GM10847 (cell line): Measurements from ENCODE around the gene UBE2S.

Source experiments
- POLR2A ChIP-seq: IDR thresholded peaks from 2 replicates; pipeline ENCODE4 v1.6.1; 2011; ENCODE audit not compliant: insufficient read length; ENCODE audit errors: extremely low read depth

UBE2S gene

DNA sequence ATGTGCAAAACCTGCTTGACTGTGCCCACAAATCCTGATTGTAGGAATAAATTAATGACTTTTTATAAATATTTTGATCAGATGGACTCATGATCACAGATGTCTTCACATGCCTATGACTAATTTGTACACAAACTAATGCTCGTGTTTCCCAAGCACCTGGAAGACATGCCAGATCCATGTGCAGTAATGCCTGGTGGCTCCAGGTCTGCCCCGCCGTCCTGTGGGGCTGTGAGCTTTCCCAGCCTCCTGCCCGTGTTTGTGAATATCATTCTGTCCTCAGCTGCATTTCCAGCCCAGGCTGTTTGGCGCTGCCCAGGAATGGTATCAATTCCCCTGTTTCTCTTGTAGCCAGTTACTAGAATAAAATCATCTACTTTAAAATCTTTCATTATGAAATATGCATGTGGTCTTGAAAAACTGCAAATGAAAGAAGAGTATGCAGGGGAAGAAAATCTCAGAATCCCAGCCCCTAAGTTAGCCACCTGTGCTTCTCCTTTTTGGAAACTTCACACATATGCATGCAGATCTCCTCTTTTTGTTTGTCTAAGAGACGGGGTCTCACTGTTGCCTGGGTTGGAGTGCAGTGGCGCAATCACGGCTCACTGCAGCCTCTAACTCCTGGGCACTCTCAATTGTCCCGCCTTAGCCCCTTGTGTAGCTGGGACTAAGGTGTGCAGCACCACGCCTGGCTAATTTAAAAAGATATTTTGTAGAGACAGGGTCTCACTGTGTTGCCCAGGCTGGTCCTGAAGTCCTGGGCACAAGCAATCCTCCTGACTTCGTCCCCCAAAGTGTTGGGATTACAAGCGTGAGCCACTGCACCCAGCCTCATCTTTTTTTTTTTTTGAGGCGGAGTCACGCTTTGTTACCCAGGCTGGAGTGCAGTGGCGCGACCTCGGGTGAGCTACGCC is 15.6 kb downstream of the UBE2S start:
- TF ChIP-seq POLR2A, result no peak

DNA sequence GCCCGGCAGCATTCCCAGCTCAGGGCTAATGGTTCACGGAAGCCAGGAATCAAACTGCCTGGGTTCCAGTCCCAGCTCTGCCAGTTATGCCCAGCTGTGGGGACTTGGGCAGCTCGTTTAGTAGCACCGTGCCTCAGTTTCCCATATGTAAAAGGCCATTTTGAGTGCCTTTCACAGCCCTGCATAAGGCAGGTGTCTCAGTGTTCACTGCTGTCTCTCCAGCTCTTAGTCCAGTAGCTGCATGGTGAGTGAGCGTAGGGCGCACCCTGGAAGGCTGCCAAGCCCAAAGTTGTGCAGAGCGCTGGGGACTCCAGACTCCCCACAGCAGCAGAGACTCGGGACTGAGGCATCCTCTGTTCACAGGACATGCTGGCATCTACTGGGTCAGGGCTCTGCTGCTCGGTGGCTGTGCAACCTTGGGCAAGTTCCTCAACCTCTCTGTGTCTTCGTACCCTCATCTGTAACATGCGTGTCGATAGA is 16.4 kb downstream of the UBE2S start:
- no peak for TF ChIP-seq POLR2A

DNA sequence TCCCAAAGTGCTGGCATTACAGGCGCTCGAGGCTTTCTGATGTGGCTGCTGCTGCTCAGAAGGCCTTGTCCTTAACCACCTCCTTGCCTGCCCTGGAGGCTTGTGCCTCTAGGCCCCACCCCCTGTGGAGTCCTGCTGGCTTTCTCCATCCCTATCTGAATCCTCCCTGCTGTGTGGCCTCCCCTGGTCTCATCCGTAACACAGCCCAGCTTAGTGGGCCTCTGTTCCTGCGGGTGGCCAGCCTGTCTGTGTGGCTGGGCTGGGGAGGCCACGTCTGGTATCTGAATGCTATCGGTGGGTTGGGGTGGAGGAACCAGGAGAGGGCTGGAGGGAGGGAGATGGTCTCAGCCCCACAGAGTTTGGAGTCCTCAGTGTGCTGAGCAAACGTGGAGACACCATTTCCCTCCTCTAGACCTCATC is 17.1 kb downstream of the UBE2S start:
- TF ChIP-seq POLR2A, result no peak

DNA sequence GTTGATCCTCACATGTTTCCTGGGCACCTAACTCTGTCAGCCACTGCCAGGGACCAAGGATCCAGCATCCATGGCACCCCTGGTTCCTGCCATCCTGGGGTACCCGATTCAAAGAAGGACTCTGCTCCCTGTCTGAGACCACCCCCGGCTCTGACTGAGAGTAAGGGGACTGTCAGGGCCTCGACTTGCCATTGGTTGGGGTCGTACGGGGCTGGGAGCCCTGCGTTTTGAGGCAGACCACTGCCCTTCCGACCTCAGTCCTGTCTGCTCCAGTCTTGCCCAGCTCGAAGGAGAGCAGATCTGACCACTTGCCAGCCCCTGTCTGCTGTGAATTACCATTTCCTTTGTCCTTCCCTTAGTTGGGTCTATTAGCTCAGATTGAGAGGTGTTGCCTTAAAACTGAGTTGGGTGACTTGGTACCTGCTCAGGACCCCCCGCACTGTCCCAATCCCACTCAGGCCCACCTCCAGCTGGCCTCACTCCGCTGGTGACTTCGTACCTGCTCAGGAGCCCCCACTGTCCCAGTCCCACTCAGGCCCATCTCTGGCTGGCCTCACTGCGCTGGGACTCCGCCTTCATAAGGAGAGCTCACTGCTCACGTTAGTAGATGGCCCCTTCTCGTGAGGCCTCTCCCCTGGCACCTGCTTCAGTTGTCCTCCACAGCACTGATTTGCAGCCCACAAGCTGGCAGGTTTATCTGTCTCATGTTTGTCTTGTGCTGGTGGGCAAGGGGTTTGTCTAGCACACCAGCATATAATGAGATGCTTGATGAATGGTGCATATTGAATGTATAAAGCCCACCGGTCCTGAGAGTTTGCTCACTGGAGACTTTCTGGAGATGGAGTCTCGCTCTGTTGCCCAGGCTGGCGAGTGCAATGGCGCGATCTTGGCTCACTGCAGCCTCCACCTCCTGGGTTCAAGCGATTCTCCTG is 17.9 kb downstream of the UBE2S start:
- TF ChIP-seq POLR2A, result peak; percentile 16

DNA sequence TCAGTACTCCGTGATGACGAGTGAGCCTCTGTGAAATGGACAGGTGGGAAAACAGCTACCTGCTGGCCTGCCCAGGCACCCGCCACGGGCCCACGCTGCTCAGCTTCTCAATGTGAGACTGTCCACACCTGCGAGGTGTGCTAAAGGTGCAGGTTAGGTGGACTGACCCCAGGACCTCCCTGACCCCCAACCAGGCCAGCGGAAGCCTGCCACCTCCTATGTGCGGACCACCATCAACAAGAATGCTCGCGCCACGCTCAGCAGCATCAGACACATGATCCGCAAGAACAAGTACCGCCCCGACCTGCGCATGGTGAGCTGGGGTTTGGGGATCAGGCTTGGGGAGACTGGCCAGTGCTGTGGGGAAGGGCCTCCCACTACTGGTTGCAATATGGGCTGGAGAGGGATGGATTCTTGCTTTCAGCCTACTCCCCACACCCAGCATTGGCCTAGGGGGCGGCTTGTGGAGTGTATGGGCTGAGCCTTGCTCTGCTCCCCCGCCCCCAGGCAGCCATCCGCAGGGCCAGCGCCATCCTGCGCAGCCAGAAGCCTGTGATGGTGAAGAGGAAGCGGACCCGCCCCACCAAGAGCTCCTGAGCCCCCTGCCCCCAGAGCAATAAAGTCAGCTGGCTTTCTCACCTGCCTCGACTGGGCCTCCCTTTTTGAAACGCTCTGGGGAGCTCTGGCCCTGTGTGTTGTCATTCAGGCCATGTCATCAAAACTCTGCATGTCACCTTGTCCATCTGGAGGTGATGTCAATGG is 19.7 kb downstream of the UBE2S start:
- no peak for TF ChIP-seq POLR2A

DNA sequence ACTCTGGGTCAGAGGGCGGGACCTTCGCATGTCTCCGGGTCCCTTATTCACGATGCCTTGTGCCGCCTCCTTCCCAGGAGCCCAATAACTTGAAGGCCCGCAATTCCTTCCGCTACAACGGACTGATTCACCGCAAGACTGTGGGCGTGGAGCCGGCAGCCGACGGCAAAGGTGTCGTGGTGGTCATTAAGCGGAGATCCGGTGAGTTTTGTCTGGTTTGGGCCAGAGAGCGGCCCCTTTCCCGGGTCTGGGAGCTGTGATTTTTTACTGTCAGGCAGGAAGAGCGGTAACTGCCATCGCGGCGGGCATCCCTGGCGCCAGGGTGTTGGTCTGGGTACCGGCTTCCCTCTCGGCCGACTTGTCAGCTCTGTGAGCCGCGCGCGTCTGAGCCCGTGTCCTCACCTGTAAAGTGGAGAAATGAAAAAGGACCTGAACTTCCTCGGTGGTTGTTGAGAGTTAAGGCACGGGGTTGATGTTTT is 21.1 kb downstream of the UBE2S start:
- TF ChIP-seq POLR2A, result no peak

DNA sequence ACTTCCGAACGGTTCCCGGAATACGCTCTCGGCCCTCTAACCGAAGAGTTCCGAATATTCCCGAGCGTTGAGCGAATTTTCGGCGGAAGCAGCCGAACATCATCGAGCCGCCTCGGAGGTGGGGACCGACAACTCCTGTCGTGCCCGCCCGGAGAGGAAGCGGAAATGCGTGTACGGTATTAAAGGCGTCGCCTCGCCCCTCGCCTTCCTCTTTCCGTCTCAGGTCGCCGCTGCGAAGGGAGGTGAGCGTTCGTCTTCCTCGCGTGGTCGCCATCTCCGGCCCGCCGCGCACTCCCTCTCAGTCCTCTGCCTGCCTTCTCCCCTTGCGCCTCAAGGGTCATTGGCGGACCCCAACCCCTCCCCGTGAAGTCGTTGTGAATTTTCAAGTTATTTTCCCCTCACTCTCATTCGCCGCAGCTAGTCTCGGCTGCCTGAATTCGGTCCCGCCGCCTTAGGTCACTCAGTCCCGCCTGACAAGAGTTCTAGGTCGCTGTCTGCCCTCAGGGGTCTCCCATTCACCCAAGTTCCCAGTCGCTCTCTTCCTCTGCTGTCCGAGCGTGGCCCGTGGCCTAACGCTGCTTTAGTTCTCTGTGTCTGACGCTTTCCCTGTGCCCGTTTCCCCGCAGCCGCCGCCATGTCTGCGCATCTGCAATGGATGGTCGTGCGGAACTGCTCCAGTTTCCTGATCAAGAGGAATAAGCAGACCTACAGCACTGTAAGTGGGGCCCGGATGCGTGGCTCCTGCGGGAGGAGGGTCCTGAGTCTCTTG is 21.7 kb downstream of the UBE2S start, which contains the start of gene RPL28:
Gene RPL28 (plus strand): TSS at position 209 of the 769 bp plus-strand sequence. CDS start 426 bp downstream, at position 635.
- peak; percentile 99 for TF ChIP-seq POLR2A

DNA sequence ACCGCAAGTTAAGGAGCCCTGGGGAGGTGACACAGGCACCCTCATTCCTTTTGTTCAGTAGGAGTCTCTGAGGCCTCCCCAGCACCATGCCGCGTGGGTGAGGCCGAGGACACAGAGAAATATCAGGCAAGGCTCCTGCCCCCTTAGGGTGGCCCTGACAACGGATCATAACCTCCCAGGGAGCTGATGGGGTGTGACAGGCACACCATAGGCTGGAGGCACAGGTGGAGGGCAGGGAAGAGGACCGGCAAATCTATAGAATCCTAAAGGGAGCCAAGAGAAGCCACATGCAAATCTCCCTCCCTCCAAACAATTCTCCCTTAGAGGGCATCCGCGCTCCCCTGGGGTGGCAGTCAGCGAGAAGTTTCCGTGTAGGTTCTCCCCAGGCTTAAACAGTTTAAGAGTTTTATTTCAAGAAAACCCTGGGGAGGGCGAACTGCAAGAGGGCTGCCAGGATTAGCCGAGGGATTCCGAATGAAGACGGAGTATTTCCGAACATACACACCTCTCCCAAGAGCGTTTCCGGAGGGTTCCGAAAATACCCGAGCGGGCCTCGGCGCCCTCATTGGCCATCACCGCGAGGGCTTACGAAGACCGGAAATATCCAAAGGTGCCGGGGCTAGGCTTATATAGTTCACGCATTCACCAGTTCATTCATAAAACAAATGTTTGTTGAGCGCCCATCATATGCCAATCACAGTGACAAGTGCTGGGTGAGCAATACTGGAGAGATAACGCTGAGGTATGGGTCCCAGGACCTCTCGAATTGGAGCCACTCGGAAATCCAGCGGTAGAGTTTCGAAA is 22.5 kb downstream of the UBE2S start:
- no peak for TF ChIP-seq POLR2A

DNA sequence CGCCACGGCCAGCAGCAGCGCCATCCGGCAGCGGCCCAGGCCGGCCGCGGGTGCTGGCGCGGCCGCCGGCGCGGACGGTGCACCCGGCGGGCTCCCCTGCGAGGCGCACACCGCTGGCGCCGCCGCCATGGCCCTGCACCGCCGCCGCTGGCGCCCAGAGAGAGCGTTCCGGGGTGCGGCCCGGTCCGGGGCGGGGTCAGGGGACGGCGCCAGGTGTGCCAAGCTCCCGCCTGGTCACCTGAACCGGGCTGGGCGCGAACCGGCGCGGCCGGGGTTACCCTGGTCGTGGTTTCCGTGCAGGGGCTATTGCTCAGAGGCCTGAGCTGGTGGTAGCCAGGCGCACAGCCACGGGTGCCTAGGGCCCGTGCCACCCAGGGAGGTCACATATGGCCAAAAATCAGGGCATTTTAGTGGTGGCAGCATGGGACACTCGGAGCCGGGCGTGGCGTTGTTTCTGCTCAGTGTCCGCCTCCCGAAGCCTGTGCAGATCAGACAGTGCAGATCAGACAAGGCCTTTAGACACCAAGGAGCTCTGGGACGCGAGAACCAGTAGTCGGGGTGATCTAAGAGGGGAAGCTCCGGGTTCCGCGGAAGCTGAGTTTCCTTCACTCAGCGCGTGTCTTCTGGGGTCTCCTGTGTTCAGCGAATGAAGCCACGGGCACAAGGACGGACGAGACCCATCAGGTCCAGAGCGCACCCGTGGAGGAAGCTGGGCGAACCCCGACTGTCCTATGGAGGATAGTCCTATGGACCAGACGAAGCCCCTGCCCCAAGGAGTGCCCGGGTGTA is 23.3 kb downstream of the UBE2S start, which contains the start of gene TMEM238:
Gene TMEM238 (minus strand): TSS at position 162 of the 789 bp plus-strand sequence. CDS start 33 bp downstream, at position 129.
- TF ChIP-seq POLR2A, result no peak

DNA sequence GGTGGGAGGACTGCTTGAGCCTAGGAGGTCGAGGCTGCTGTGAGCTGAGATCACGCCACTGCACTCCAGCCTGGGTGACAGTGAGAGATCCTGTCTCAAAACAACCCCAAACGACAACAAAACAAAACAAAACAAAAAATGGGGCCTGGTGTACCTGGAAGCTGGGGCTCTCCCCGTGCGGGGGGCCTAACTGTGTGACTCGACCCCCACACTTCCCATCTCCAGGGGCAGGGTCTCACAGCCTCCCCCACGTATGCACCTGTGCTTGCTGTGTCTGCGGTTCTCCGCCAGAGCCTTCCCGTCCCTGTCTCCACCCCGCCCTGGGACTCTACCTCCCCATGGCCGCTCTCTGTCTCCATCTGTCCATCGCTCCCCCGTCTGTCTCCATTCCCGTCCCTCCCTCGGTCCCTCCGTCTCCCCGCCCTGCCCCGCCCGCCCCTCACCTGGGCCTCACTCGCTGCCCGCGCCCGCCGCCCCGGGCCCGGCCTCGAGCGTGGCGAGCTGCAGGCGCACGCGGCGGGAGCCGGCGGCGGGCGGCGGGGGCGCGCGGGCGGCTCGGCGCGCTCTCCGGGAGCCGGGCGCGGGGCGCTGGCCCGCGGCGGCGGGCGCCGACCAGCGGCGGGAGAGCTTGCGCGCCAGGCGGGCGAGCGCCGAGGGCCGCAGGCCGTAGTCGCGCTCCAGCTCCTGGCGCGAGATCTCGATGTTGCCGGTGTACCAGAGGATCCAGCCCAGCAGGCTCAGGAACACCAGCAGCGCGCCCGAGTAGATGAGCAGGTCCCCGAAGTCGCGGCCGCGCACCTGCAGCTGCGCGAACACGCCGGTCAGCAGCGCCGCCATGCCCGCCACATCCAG is 24.1 kb downstream of the UBE2S start:
- peak; percentile 43 for TF ChIP-seq POLR2A

DNA sequence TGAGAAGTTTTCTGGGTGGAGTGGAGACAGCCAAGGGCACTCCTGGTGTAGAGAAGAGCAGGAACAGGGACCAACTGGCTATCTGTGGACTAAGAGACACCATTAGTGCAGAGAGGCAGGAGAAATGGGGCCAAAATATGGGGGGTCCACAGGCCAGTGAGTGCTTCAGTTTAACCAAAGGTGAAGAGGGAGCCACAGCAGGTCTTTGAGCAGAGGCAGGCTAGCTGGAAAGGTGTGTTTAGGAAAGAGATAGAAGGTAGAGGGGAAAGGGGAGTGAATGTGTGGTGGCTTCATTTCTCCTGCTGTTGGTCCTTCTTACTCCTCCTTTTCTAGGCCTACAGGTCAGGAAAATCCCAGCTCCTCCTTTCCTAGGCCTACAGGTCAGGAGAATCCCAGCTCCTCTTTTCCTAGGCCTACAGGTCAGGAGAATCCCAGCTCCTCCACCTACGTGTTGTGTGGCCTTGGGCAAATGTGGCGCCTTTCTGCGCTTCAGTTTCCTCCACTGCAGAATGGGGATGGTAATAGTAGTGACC is 25.0 kb downstream of the UBE2S start:
- no peak for TF ChIP-seq POLR2A

DNA sequence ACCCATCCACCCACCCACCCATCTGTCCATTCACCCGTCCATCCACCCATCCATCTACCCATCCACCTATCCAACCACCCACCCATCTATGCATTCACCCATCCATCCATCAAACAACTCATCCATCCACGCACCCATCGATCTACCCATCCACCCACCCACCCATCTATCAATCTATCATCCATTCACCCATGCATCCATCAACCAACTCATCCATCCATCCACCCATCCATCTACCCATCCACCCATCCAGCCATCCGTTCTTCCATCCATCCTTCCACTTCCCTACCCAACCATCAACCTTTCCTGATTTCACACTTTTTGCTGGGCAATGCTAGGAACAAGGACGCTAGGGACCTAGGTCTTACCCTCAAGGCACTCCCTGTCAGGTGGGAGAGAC is 25.6 kb downstream of the UBE2S start:
- TF ChIP-seq POLR2A, result no peak
